MG63 (cell line): Measurements from ENCODE around the gene TARDBP. TPM values are rescaled to one million over a fixed set of nuclear protein-coding genes. Genes with fewer than 3 reads are reported as not detected.
"Not testable (repeated sequence)": the region's sequence is repeated elsewhere in the genome, so short reads cannot be mapped to it uniquely, and the experiment has no call there.

ENCODE experiments used
- DNase-seq: peaks from one replicate; pipeline ENCODE4 v3.0.0-alpha.2; 2020
- H3K27me3 ChIP-seq: fragments of 250-450 bp; sonication (Bioruptor Pico); 2 replicates; pipeline ENCODE4 v1.5.1; 2020; ENCODE audit warnings: mild to moderate bottlenecking, moderate library complexity
- H3K36me3 ChIP-seq: fragments of 250-450 bp; sonication (Bioruptor Pico); 2 replicates; pipeline ENCODE4 v1.5.1; 2020; ENCODE audit warnings: mild to moderate bottlenecking, moderate library complexity
- H3K4me3 ChIP-seq: fragments of 250-450 bp; sonication (Bioruptor Pico); 2 replicates; pipeline ENCODE4 v1.5.1; 2020; ENCODE audit warnings: mild to moderate bottlenecking, moderate library complexity
- H3K9me3 ChIP-seq: fragments of 250-450 bp; sonication (Bioruptor Pico); 2 replicates; pipeline ENCODE4 v1.5.1; 2020; ENCODE audit warnings: mild to moderate bottlenecking, moderate library complexity
- total RNA-seq: library from RNA; depleted of rRNA; stranded (reverse); fragments of >200 nt; shearing (Covaris generic); gene quantifications from 2 replicates; pipeline ENCODE4 v1.2.3, GENCODE V29; 2014; ENCODE audit warnings: low replicate concordance

Gene TARDBP
- total RNA-seq, 1 experiment from 2014 or later, result 26.0 TPM

GRCh38 chr1:10987840-10988417 lies 24.5 kb upstream of the TARDBP start:
- H3K36me3 ChIP-seq, result no peaks in the 10 kb centered on the region
- DNase-seq, result peak; percentile 22
- no peaks in the 10 kb centered on the region for H3K9me3 ChIP-seq
- no peak overlapping the region for H3K4me3 ChIP-seq
- H3K27me3 ChIP-seq, result peaks cover 2% of the 10 kb centered on the region; the same call in 1 of the 2 replicates

- DNase-seq, result no peak
Observed at GRCh38 chr1:10989095-10989494, 23.4 kb upstream of the TARDBP start.

GRCh38 chr1:10989920-10990516 lies 22.4 kb upstream of the TARDBP start:
- DNase-seq, H3K36me3 ChIP-seq, H3K4me3 ChIP-seq, H3K9me3 ChIP-seq, H3K27me3 ChIP-seq: not testable (repeated sequence)

More at GRCh38 chr1:10989095-10989494, 23.4 kb upstream of the TARDBP start:
- H3K27me3 ChIP-seq, result peaks cover 2% of the 10 kb centered on the region; the same call in 1 of the 2 replicates
- H3K4me3 ChIP-seq, result no peak overlapping the region
- H3K9me3 ChIP-seq, result no peaks in the 10 kb centered on the region
- no peaks in the 10 kb centered on the region for H3K36me3 ChIP-seq

- H3K4me3 ChIP-seq, result no peak overlapping the region
- no peak for DNase-seq
- peaks cover 2% of the 10 kb centered on the region; the same call in 1 of the 2 replicates for H3K27me3 ChIP-seq
- no peaks in the 10 kb centered on the region for H3K9me3 ChIP-seq
- H3K36me3 ChIP-seq, result no peaks in the 10 kb centered on the region
Observed at GRCh38 chr1:10990828-10991227, 21.6 kb upstream of the TARDBP start.

GRCh38 chr1:10992004-10992403 lies 20.4 kb upstream of the TARDBP start:
- not testable (repeated sequence) for H3K27me3 ChIP-seq, H3K9me3 ChIP-seq, DNase-seq, H3K36me3 ChIP-seq, H3K4me3 ChIP-seq

- Histone ChIP-seq H3K27me3 (no peaks in the 10 kb centered on the region), H3K36me3 (no peaks in the 10 kb centered on the region), H3K9me3 (no peaks in the 10 kb centered on the region), H3K4me3 (no peak overlapping the region)
- no peak for DNase-seq
Observed at GRCh38 chr1:10992864-10993263, 19.6 kb upstream of the TARDBP start.

GRCh38 chr1:10996100-10996499 lies 16.4 kb upstream of the TARDBP start:
- no peak for DNase-seq
- H3K27me3 ChIP-seq, result no peaks in the 10 kb centered on the region
- no peaks in the 10 kb centered on the region; the same call in 1 of the 2 replicates for H3K9me3 ChIP-seq
- no peak overlapping the region for H3K4me3 ChIP-seq
- no peaks in the 10 kb centered on the region for H3K36me3 ChIP-seq

GRCh38 chr1:11000526-11000925 lies 11.9 kb upstream of the TARDBP start:
- DNase-seq, result no peak
- H3K36me3 ChIP-seq, result no peaks in the 10 kb centered on the region
- H3K4me3 ChIP-seq, result no peak overlapping the region

GRCh38 chr1:11013160-11013531 lies 692 bp downstream of the TARDBP start:
- Histone ChIP-seq H3K9me3 (no peaks in the 10 kb centered on the region), H3K36me3 (peaks cover 54% of the 10 kb centered on the region), H3K27me3 (no peaks in the 10 kb centered on the region), H3K4me3 (peak overlapping the region; percentile 100)
- DNase-seq, result peak; percentile 7

More at GRCh38 chr1:11000526-11000925, 11.9 kb upstream of the TARDBP start:
- Histone ChIP-seq H3K9me3 (no peaks in the 10 kb centered on the region; the same call in 1 of the 2 replicates), H3K27me3 (no peaks in the 10 kb centered on the region)

- H3K4me3 ChIP-seq, H3K9me3 ChIP-seq, DNase-seq, H3K27me3 ChIP-seq: not testable (repeated sequence)
- peaks cover 95% of the 10 kb centered on the region for H3K36me3 ChIP-seq
Observed at GRCh38 chr1:11019358-11019757, 6.9 kb downstream of the TARDBP start.

GRCh38 chr1:11019971-11020370 lies 7.5 kb downstream of the TARDBP start:
- Histone ChIP-seq H3K27me3 (no peaks in the 10 kb centered on the region), H3K9me3 (no peaks in the 10 kb centered on the region), H3K4me3 (no peak overlapping the region), H3K36me3 (peaks cover 95% of the 10 kb centered on the region)
- DNase-seq, result no peak

GRCh38 chr1:11023201-11023600 lies 10.7 kb downstream of the TARDBP start:
- H3K27me3 ChIP-seq, result no peaks in the 10 kb centered on the region
- DNase-seq, result no peak
- H3K4me3 ChIP-seq, result no peak overlapping the region
- H3K9me3 ChIP-seq, result no peaks in the 10 kb centered on the region
- H3K36me3 ChIP-seq, result peaks cover 94% of the 10 kb centered on the region

GRCh38 chr1:11024154-11024873 lies 11.9 kb downstream of the TARDBP start:
- H3K4me3 ChIP-seq, result no peak overlapping the region
- H3K27me3 ChIP-seq, result no peaks in the 10 kb centered on the region
- DNase-seq, result no peak
- no peaks in the 10 kb centered on the region for H3K9me3 ChIP-seq
- peaks cover 83% of the 10 kb centered on the region for H3K36me3 ChIP-seq

GRCh38 chr1:11024874-11025203 lies 12.4 kb downstream of the TARDBP start:
- DNase-seq, result no peak
- Histone ChIP-seq H3K27me3 (no peaks in the 10 kb centered on the region), H3K36me3 (peaks cover 80% of the 10 kb centered on the region), H3K9me3 (no peaks in the 10 kb centered on the region), H3K4me3 (no peak overlapping the region)

GRCh38 chr1:11025618-11026017 lies 13.2 kb downstream of the TARDBP start:
- no peak overlapping the region for H3K4me3 ChIP-seq
- no peaks in the 10 kb centered on the region for H3K9me3 ChIP-seq
- H3K27me3 ChIP-seq, result no peaks in the 10 kb centered on the region
- DNase-seq, result no peak
- H3K36me3 ChIP-seq, result peaks cover 77% of the 10 kb centered on the region

- DNase-seq, result no peak
- Histone ChIP-seq H3K27me3 (no peaks in the 10 kb centered on the region), H3K36me3 (peaks cover 73% of the 10 kb centered on the region), H3K9me3 (no peaks in the 10 kb centered on the region), H3K4me3 (no peak overlapping the region)
Observed at GRCh38 chr1:11026052-11026451, 13.6 kb downstream of the TARDBP start.

GRCh38 chr1:11026903-11027302 lies 14.4 kb downstream of the TARDBP start:
- no peak for DNase-seq
- no peak overlapping the region for H3K4me3 ChIP-seq
- no peaks in the 10 kb centered on the region for H3K27me3 ChIP-seq
- peaks cover 64% of the 10 kb centered on the region for H3K36me3 ChIP-seq
- H3K9me3 ChIP-seq, result no peaks in the 10 kb centered on the region

GRCh38 chr1:11027316-11027715 lies 14.9 kb downstream of the TARDBP start:
- no peak overlapping the region for H3K4me3 ChIP-seq
- H3K36me3 ChIP-seq, result peaks cover 60% of the 10 kb centered on the region
- DNase-seq, result no peak
- H3K9me3 ChIP-seq, result no peaks in the 10 kb centered on the region
- H3K27me3 ChIP-seq, result no peaks in the 10 kb centered on the region
